Esophagus squamous epithelium (tissue), 4 donors: ENCODE measurements around the gene SLC2A8.

Source experiments
- POLR2A ChIP-seq, 4 donors: fragments of 450-650 bp; IDR thresholded peaks; one replicate each; pipeline ENCODE4 v1.6.1; 2017; ENCODE audit warnings: antibody characterized with exemption in 4 of 4, mild to moderate bottlenecking in 4 of 4, moderate library complexity in 3 of 4
- TF ChIP-seq, protein P1 (sequence below), 6 experiments: fragments of 450-650 bp in 4 of 6; fragments of 200-600 bp in 2 of 6; sonication (generic) in 2 of 6; IDR thresholded peaks; one replicate each; pipeline ENCODE4 v1.5.1; 2016 to 2019; ENCODE audit warnings: antibody characterized with exemption in 6 of 6, mild to moderate bottlenecking in 4 of 6, moderate library complexity in 4 of 6

DNA sequence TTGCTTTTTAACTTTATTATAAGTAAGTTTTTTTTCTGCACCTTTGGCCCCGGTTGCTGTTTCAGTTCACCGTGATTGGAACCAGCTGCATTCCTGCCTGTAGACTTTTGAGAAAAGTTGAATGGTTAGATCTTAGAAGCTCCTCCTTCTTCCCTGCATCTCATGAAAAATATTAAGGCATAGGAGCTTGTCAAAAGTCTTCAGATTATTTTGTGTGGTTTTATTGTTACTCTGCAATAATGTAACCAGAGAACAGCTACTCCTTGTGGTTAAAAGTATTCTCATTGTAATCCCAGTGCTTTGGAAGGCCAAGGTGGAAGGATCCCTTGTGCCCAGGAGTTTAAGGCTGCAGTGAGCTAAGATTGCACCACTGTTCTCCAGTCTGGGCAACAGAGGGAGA is 3.3 kb upstream of the SLC2A8 start:
- TF ChIP-seq, protein P1, sequence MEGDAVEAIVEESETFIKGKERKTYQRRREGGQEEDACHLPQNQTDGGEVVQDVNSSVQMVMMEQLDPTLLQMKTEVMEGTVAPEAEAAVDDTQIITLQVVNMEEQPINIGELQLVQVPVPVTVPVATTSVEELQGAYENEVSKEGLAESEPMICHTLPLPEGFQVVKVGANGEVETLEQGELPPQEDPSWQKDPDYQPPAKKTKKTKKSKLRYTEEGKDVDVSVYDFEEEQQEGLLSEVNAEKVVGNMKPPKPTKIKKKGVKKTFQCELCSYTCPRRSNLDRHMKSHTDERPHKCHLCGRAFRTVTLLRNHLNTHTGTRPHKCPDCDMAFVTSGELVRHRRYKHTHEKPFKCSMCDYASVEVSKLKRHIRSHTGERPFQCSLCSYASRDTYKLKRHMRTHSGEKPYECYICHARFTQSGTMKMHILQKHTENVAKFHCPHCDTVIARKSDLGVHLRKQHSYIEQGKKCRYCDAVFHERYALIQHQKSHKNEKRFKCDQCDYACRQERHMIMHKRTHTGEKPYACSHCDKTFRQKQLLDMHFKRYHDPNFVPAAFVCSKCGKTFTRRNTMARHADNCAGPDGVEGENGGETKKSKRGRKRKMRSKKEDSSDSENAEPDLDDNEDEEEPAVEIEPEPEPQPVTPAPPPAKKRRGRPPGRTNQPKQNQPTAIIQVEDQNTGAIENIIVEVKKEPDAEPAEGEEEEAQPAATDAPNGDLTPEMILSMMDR (IDR thresholded peaks at IDR 0.05), result no peak
- no peak for TF ChIP-seq POLR2A (IDR thresholded peaks at IDR 0.05)
